Astrocyte (in vitro differentiated cells and primary cell): Measurements from ENCODE around the gene COL4A5.

ENCODE experiments used
- EZH2 ChIP-seq: IDR thresholded peaks from 2 replicates; pipeline ENCODE4 v1.6.1; 2012; ENCODE audit warnings: mild to moderate bottlenecking, low read length, inconsistent platforms; ENCODE audit not compliant: insufficient read depth
- TF ChIP-seq, protein P1 (sequence below): IDR thresholded peaks from 2 replicates; pipeline ENCODE4 v1.5.1; 2011; ENCODE audit warnings: low read depth, mild to moderate bottlenecking, inconsistent platforms, low read length, moderate library complexity; ENCODE audit not compliant: insufficient read depth

DNA sequence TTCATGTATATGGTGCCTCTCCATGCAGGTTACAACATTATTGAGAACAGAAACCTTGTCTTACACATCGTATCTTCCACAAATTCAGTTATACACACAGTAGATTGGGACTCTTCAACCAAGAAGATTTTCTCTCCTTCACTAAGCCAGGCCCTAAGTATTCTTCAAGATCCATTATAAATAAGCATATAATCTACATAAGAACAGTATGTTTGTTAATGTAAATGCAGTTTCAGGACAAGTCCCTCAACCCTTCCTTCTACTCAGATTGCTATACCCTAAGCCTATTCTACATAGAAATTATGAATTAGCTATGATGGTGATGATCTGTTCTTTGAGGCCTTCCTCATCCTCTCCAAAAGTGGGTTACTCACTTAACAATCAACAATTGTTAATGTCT lies 42.7 kb upstream of the COL4A5 start:
- TF ChIP-seq, protein P1, sequence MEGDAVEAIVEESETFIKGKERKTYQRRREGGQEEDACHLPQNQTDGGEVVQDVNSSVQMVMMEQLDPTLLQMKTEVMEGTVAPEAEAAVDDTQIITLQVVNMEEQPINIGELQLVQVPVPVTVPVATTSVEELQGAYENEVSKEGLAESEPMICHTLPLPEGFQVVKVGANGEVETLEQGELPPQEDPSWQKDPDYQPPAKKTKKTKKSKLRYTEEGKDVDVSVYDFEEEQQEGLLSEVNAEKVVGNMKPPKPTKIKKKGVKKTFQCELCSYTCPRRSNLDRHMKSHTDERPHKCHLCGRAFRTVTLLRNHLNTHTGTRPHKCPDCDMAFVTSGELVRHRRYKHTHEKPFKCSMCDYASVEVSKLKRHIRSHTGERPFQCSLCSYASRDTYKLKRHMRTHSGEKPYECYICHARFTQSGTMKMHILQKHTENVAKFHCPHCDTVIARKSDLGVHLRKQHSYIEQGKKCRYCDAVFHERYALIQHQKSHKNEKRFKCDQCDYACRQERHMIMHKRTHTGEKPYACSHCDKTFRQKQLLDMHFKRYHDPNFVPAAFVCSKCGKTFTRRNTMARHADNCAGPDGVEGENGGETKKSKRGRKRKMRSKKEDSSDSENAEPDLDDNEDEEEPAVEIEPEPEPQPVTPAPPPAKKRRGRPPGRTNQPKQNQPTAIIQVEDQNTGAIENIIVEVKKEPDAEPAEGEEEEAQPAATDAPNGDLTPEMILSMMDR: no peak
- no peak for TF ChIP-seq EZH2
